HG02870 (cell line): ENCODE measurements around the gene MYOC.
"Not testable (repeated sequence)": the region's sequence is repeated elsewhere in the genome, so short reads cannot be mapped to it uniquely, and the experiment has no call there.

Experiments used
- ATAC-seq: cut with Tn5 transposase; IDR thresholded peaks from one replicate; pipeline ENCODE4 v1.9.1; 2021; ENCODE audit warnings: mild to moderate bottlenecking, moderate library complexity; ENCODE audit not compliant: unreplicated experiment

Gene MYOC

GRCh38 chr1:171652234-171652822 is at the start of gene MYOC:
MYOC (minus strand) TSS chr1:171652688; CDS start chr1:171652611, 77 bp downstream.
- no peak for ATAC-seq

GRCh38 chr1:171699531-171699930 is 47.0 kb upstream of the MYOC start:
- no peak for ATAC-seq

- not testable (repeated sequence) for ATAC-seq
These were observed 43.3 kb upstream of the MYOC start for GRCh38 chr1:171695772-171696171.

- ATAC-seq = not testable (repeated sequence)
These were observed 41.1 kb upstream of the MYOC start for GRCh38 chr1:171693541-171693940.

GRCh38 chr1:171683870-171684269 is 31.4 kb upstream of the MYOC start:
- ATAC-seq = no peak

- no peak for ATAC-seq
These were observed 27.9 kb upstream of the MYOC start for GRCh38 chr1:171680339-171680738.

- no peak for ATAC-seq
These were observed 24.3 kb upstream of the MYOC start for GRCh38 chr1:171676823-171677222.

- no peak for ATAC-seq
These were observed 22.2 kb upstream of the MYOC start for GRCh38 chr1:171674431-171675405.

- no peak for ATAC-seq
These were observed 18.3 kb upstream of the MYOC start for GRCh38 chr1:171670739-171671138.

GRCh38 chr1:171668372-171668771 is 15.9 kb upstream of the MYOC start:
- ATAC-seq = no peak

- no peak for ATAC-seq
These were observed 13.8 kb upstream of the MYOC start for GRCh38 chr1:171666114-171666769.

- ATAC-seq = no peak
These were observed 12.5 kb upstream of the MYOC start for GRCh38 chr1:171664976-171665375.

GRCh38 chr1:171663854-171664575 is 11.5 kb upstream of the MYOC start:
- ATAC-seq = no peak

- no peak for ATAC-seq
These were observed 10.8 kb upstream of the MYOC start for GRCh38 chr1:171663036-171663853.

- ATAC-seq = no peak
These were observed 8.7 kb upstream of the MYOC start for GRCh38 chr1:171661076-171661650.

- not testable (repeated sequence) for ATAC-seq
These were observed 3.7 kb upstream of the MYOC start for GRCh38 chr1:171656206-171656605.

GRCh38 chr1:171655746-171656116 is 3.2 kb upstream of the MYOC start:
- no peak for ATAC-seq

GRCh38 chr1:171654942-171655745 is 2.7 kb upstream of the MYOC start:
- ATAC-seq = peak; percentile 79
